ENCODE data around the gene TRAF7.
A peak's percentile ranks its signal among the peaks of the same experiment; 100 is the strongest.

Gene TRAF7

DNA sequence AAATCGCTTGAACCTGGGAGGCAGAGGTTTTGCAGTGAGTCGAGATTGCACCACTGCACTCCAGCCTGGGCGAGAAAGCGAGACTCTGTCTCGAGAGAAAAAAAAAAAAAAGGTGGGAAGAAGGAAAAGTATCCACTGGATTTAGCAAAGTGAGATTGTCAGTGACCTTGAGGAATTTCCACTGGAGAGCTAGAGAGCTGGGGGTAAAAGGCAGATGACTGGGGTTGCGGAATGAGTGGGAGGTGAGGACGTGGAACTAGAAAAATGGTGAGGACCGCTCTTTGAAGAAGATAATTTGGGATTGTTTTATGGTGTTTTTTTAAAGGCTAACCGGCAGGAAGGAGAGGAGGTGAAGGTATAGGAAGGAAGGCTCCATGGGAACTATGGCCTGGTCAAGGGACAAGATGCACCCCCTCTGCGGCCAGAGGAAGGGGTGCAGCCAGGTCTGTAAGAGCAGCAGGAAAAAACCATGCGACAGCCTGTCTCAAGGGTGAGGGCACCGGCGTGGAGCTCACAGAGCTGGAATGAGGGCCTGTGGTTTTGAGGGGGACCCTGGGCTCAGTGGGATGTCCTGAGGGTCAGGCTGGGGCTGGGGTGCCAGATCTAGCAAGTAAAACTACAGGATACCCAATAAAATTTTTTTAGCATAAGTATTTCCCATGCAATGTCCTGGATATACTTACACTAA lies 49.0 kb downstream of the TRAF7 start:
- DNase-seq = no peak

DNA sequence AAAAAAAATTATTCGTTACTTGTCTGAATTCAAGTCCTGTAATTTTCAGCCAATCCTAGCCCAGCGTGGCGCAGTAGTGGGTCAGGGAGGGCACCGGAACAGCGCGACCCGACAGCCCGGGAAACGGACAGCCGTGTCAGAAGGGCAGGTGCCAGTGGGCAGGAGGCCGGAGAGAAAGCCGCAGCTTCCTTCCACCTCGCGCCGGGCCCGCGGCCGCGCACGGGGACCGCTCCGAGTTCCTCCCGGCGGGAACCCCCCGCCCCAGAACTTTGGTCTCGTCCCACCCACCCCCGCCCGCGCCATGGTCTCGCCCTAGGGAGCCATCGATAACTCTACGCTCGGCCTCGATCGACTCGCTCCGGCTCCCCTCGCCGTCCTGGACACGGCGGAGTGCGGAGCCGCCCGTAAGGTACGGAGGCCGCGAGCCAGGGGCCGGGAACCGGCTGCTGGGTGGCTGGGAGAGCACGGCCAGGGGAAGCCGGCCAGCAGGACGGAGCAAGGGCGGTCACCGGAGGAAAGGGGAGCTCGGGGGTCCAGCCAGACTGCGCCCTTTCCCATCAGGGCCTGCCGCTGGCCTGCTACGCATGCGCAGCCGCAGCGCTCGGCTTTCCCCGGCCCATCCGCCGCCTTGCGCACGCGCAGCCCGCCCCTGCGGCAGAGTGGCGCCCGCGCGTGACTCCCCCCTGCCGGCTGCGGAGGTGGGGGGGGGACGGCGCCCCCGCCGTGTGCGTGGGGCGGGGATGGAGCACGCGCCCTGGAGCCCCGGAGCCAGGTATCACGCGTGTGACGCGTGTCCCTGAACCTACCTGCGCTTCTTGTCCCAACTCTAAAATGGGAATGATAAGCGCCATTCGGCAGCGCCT lies 49.8 kb downstream of the TRAF7 start, which contains the start of gene MLST8:
MLST8 (plus strand) TSS at position 351 of the 863 bp plus-strand sequence. CDS start 632 bp downstream, outside the sequence.
- DNase-seq = peak; percentile 79 to 86

DNA sequence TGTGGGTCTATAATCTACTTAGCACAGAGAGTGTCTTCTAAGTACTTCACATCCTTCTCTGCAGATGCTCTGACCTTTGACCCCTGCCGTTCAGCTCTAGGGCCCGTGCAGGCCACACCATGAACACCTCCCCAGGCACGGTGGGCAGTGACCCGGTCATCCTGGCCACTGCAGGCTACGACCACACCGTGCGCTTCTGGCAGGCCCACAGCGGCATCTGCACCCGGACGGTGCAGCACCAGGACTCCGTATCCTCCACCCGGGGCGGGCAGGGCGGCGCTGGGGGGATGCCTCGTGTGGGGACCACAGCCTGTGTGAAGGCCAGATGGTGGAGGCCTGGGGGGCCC lies 50.4 kb downstream of the TRAF7 start:
- no peak for DNase-seq

DNA sequence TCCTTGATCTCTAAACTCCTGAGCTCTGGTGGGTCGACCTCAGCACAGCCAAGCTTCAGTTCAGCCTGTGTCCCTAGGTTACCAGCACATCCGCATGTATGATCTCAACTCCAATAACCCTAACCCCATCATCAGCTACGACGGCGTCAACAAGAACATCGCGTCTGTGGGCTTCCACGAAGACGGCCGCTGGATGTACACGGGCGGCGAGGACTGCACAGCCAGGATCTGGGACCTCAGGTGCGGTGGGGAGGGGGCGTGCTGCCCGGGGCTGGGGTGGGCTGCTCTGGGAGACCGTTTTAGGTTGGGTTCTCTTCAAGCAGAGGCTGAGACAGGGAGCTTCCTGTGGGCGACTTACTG lies 50.8 kb downstream of the TRAF7 start:
- DNase-seq = no peak

DNA sequence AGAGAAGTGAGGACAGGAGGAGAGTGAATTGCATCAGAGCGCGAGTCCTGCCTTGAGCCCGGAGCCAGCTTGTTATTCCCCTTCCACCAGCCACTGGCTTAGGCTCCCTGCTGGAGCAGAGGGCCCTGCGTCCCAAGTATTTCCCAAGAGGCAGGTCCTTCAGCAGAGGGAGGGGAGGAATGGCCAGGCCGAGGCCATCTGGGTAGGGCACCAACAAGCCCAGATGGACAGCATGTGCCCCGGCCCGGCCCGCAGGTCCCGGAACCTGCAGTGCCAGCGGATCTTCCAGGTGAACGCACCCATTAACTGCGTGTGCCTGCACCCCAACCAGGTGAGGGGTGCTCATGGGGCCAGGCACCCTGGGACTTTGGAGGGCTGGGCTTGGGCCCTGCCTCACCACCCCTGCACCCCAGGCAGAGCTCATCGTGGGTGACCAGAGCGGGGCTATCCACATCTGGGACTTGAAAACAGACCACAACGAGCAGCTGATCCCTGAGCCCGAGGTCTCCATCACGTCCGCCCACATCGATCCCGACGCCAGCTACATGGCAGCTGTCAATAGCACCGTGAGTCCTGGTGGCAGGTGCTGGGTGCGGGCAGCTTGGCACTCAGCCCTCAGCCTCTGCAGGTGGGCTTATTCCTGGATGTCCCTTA lies 51.3 kb downstream of the TRAF7 start:
- DNase-seq = no peak

DNA sequence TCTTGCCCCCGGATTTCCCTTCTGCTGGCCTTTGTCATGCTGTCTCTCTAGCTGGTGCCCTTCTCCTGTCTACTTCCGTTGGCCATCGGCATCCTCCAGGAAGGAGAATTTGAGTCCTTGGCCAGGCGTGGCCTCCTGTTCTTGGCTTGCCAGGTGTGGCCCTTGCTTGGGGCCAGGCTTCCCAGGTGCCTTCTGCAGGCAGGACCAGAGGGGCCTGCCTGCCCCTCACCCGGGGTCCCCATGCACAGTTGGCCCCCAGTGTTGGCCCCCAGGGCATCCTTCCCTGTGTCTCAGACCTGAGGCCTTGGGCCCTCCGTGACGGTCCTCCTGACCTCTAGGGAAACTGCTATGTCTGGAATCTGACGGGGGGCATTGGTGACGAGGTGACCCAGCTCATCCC lies 52.3 kb downstream of the TRAF7 start:
- DNase-seq = no peak

DNA sequence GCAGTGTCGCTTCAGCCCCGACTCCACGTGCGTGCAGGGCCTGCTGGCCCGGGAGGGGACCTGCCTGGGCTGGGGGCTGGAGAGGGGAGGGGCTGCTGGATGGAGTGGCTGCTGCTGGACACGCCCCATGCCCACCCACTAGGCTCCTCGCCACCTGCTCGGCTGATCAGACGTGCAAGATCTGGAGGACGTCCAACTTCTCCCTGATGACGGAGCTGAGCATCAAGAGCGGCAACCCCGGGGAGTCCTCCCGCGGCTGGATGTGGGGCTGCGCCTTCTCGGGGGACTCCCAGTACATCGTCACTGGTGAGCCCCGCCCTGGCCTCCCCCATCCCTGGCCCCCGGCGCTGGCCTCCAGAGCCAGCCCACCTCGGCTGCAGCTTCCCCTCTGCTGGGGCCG lies 52.7 kb downstream of the TRAF7 start:
- DNase-seq = no peak

DNA sequence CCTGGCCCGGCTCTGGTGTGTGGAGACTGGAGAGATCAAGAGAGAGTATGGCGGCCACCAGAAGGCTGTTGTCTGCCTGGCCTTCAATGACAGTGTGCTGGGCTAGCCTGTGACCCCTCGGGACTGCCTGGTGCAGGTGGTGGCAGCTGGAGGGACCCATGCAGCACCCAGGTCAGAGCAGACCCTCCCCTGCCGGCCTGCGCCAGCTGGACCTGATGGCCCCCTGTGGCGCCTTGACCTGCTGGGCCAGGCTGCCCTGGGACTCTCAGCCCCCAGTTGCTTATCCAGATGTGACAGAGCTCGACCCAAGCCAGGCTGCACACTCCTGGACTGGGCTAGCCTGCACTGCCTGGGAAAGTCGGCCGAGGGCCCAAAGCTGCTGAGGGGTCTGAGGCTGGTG lies 53.2 kb downstream of the TRAF7 start:
- no peak for DNase-seq

DNA sequence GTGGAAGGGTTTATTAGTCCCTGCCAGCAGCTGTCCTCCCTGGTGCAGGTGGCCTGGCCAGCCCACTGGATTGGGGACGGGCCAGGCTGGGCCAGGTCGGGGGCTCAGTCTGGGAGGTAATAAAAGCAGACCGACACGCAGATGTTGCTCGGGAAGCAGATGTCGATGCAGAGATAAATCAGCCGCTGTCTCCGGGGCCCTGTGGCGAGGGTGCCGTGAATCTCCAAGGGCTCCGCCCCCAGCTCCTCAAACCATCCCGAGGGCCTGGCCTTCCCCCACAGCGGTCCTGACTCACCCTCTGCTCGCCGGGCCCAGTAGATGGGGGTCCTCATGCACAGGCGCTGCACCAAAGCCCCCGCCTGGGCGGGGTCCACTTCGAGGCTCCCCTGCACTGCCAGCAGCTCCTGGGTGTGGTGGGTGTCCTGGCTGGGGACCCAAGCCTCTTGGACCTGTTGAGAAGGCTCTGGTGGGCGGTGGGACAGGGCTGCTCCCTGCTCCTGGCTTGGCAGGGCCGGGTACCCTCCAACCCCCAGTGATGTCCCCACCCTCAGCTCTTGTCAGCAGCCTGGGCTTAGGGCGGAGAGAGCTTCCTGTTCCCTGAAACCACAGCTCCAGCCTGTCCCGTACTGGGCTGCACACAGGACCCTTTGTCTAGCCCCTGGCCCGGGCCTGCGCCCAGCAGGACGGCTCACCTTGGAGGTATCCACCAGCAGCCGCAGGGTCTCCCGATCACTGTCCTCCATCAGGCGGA lies 53.9 kb downstream of the TRAF7 start:
- no peak for DNase-seq

DNA sequence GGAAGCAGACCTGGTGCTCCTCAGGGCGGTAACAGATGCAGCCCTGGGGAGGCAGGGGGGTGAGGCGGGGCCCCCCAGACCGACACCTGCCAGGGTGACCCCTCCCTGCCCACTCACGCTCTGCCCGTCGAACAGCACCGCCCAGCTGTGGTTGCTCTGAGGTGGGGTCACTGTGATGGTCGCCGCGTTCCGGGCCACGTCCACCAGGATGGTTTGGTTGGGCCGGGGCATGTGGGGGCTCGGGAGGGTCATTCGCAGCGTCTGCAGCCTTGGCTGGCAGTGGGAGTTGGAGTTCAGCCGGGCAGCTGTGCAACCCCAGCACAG lies 54.4 kb downstream of the TRAF7 start:
- no peak for DNase-seq

DNA sequence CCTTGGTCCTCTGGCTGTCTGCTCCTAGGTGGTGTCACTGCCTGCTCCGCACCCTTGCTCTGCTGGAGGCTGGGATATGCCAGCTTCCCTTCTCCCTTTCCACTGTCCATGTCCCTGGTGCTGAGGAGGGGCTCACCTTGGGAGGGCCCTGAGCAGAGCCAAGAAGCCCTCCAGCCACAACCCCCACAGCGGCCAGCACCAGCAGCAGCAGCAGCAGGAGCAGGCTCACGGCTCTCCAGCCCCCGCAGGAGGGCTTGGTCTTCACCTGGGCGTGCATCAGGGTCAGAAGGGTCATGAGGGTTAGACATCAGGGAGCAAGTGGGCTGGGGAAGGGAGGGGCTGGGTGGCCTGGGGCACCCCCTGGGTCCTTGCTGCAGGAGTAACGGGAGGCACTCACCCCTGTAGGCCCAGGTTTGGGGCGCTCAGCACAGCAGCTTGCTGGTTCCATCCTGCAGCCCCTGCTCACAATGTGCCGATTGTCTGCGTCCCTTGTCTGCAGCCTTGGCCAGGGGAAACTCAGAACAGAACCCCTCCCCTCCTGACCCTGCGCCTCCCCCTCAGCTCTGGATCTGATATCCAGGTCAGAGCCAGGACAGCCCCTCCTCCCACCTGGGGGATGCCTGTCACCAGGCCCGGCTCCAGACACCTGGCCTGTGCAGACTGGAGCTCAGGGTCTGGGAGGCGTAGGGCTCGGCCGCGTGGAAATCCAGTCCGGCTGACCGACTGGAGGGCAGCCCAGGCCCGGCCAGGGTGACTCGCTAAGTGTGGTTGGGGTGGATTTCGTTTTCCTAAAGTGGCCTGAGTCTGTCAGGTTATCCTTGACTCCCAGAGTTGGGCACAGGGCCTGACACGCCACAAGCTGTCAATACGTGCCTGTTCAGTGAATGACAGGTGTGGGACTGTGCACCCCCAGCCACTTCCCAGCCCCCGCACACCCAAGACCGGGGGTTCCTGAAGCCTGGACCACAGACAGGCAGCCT lies 55.1 kb downstream of the TRAF7 start, which contains the start of gene BRICD5:
BRICD5 (minus strand) TSS at position 478 of the 980 bp plus-strand sequence; CDS start at position 448, 30 bp downstream.
- DNase-seq = no peak

DNA sequence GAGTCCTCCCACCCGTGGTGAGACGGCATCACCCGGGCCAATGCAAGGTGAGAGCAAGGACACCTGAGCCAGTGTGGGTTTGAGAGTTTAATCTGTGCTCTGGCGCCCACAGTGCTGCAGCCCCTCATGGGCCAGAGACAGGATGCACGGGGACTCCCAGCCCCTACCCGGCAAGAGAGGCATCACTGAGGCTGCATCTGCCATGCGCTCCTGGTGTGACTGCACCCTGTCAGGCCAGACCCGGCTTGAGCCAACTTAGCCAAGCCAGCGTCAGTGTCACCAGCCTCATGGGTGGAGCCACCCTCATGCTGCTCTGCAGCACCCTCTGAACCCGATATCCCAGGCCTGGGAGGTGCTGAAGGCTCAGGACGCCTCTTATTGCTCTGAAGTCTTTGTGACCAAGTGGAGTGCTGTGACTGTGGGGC lies 56.4 kb downstream of the TRAF7 start:
- no peak for DNase-seq

DNA sequence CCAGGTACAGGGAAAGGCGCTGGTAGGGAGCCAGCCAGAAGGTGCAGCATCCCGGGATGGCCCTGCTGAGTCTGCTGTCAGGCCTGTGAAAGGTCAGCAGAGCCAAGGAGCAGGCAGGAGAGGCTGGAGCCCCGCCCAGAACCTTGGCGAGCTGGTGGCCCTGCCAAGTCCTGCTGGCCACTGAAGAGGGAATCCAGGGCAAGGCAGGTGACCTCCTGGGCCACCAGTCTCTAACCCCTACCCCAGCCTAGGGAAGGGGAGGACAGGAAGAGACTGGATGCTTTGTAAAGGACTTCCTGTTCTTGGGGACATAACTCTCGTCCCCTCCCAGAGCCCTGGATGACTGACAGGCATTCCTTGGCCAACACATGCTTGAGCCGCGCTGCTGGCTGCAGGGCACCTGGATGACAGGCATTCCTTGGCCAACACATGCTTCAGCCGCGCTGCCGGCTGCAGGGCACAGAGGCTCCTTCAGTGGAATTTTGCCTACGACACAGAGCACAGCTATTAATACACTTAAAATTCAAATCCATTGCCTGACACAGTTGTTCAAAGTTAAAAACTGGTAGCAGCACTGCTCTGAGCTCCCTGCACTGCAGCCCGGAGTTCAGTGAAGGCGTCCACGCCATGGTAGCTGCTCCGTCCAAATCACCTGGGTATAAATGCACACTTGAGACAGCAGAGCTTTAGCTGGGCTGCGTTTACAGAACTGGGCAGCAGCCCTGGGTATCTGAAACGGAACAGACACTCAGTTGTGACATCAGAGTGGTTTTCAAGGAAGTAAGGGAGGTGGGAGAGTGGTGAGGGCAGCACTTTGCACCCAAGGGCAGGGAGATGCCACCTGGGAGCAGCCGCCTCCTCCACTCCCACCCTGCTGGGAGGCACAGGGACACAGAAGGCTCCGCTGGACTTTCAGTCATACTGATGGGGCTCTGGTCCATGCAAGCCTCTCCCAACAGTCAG lies 57.1 kb downstream of the TRAF7 start:
- DNase-seq = no peak

DNA sequence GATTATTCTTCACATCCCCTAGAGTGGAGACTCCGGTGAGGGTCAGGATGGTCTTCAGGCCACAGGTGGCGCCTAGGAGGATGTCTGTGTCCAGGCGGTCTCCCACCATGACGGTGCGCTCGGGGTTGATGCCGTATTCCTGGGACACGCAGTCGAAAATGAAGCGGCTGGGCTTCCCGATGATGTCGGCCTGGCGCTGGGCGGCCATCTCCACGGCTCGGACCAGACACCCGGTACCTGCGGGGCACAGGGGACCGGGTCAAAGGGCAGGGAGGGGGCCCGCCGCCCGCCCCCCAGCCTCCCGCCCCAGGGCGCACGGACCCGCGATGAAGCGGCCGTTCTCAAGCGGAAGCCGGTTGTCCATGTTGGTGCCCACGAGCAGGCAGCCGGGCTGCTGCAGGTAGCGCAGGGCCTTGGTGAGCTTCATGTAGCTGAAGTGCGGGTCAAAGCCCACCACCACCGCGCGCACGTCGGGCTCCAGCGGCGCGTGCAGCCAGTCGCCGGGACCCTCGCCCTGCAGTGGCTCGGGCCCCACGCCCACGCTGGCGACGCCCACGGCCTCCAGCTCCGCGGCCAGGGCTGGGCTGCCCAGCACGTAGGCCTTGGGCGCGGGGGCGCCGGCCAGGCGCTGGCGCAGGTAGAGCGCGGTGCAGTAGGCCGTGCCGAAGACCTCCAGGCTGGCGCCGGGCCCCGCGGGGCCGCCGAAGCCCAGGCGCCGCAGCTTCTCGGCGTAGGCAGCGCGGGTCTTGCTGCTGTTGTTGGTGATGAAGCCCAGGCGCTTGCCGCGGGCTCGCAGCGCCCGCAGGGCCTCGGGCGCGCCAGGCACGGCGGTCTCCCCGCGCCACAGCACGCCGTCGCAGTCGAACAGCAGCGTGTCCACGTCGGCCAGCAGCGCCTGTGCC lies 58.5 kb downstream of the TRAF7 start:
- DNase-seq = no peak

DNA sequence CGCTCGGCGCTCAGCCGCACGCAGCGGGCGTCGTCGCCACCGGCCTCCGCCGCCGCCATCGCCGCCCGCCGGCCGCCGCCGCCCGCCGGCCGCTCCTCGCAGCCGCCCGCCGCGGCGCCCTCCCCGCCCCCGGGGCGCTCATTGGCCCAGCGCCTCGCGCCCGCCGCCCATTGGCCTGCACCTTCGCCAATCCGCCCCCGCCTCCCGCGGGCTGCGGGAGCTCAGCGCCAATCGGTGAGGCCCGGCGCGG lies 59.1 kb downstream of the TRAF7 start, which contains the start of gene PGP:
PGP (minus strand) TSS at position 122 of the 250 bp plus-strand sequence; CDS start at position 59, 63 bp downstream.
- no peak for DNase-seq

DNA sequence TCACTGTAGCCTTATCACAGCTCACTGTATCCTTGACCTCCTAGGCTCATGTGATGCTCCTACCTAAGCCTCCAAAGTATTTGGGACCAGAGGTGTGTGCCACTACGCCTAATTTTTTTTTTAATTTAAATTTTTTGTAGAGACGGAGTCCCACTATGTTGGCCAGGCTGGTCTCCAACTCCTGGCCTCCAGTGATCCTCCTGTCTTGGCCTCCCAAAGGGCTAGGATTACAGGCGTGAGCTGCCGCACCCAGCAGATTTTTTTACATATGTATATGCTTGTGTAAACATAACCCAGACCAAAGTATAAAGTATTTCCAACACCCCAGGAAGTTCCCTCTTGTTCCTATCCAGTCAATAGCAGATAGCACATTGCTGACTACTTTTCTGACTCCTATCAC lies 60.7 kb downstream of the TRAF7 start:
- DNase-seq = no peak

DNA sequence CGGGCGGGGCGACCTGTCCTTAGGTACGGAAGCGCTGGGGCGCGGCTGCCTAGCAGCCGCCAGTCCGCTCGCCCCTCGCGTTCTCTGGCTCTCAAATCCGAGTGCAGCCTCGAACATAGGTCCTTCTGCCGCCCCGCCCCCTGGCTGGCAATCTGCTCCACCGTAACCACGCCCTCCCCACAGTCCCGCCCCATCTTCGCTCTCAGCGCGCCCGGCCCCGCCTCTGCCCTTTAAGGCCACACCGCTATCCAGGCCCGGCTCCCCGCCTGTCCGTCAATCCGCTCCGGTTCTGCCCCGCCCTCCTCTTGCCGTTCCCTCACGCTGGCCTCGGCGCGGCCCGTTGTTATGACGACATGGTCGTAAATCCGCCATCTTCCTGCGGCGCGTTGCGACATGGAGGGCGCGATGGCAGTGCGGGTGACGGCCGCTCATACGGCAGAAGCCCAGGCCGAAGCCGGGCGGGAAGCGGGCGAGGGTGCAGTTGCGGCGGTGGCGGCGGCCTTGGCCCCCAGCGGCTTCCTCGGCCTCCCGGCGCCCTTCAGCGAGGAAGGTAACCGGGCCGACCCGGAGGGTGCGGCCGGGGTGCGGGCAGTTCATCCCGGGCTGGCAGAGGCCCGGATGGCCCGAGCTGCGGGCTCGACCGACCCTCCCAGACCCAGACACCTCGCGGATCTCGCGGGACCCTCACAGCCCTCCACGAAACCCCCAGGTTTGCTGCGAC lies 67.8 kb downstream of the TRAF7 start, which contains the start of gene E4F1:
E4F1 (plus strand) TSS at position 371 of the 721 bp plus-strand sequence; CDS start at position 394, 23 bp downstream.
- peak; percentile 99 to 100 for DNase-seq

DNA sequence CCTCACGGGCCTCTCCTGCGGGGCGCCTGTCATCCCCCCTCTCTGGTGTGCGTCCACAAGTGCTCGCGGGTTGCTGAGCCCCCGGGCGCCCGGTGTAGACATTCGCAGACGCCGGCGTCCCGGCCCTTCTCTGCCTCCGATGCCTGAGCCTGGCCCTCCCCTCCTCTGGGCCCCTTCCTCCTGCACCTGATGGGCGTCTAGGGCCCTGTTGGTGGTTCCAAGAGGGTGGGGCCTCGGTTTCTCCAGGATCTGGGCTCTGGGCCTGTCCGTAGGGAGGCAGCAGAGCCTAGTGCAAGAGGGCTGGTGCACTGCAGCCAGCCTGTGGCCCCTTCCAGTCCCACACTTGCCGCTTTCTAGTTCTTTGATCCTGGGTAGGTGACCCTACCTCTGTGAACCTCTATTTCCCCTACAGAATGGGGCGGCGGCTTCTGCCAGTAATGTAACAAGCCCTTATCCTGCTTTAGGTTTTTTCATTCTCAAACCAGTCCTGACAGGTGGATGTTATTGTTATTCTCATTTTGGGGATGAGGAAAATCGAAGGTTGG lies 68.4 kb downstream of the TRAF7 start:
- no peak for DNase-seq
